ENCODE results near the gene GPAT2.
"Not testable (repeated sequence)": the region's sequence is repeated elsewhere in the genome, so short reads cannot be mapped to it uniquely, and the experiment has no call there.

The GPAT2 gene

GRCh38 chr2:96064047-96064675 lies 29.4 kb upstream of the GPAT2 start:
- not testable (repeated sequence) for DNase-seq

- peak; percentile 38 to 67 for DNase-seq
These were observed 28.6 kb upstream of the GPAT2 start for GRCh38 chr2:96063116-96063899.

- DNase-seq = not testable (repeated sequence)
These were observed 27.8 kb upstream of the GPAT2 start for GRCh38 chr2:96062483-96062882.

- DNase-seq = peak; percentile 40 to 70
These were observed 27.2 kb upstream of the GPAT2 start for GRCh38 chr2:96061901-96062300.

- not testable (repeated sequence) for DNase-seq
These were observed 26.6 kb upstream of the GPAT2 start for GRCh38 chr2:96061197-96061817.

- not testable (repeated sequence) for DNase-seq
These were observed 25.6 kb upstream of the GPAT2 start for GRCh38 chr2:96060325-96060724.

- DNase-seq = not testable (repeated sequence)
These were observed 24.7 kb upstream of the GPAT2 start for GRCh38 chr2:96059443-96059842.

GRCh38 chr2:96055830-96056229 lies 21.1 kb upstream of the GPAT2 start:
- not testable (repeated sequence) for DNase-seq

GRCh38 chr2:96054537-96054936 lies 19.8 kb upstream of the GPAT2 start:
- not testable (repeated sequence) for DNase-seq

GRCh38 chr2:96053385-96053784 lies 18.7 kb upstream of the GPAT2 start:
- DNase-seq = not testable (repeated sequence)

- not testable (repeated sequence) for DNase-seq
These were observed 17.9 kb upstream of the GPAT2 start for GRCh38 chr2:96052632-96053031.

- DNase-seq = not testable (repeated sequence)
These were observed 15.2 kb upstream of the GPAT2 start for GRCh38 chr2:96049917-96050262.

- DNase-seq = not testable (repeated sequence)
These were observed 14.6 kb upstream of the GPAT2 start for GRCh38 chr2:96049049-96049916.

- DNase-seq = not testable (repeated sequence)
These were observed 838 bp upstream of the GPAT2 start for GRCh38 chr2:96035554-96035953.

- not testable (repeated sequence) for DNase-seq
These were observed 719 bp downstream of the GPAT2 start for GRCh38 chr2:96033997-96034396.

- not testable (repeated sequence) for DNase-seq
These were observed 6.9 kb downstream of the GPAT2 start for GRCh38 chr2:96027725-96028325.

GRCh38 chr2:96025755-96026154 lies 9.0 kb downstream of the GPAT2 start:
- not testable (repeated sequence) for DNase-seq

- DNase-seq = no peak
These were observed 9.6 kb downstream of the GPAT2 start for GRCh38 chr2:96025194-96025492.

- DNase-seq = no peak
These were observed 10.2 kb downstream of the GPAT2 start for GRCh38 chr2:96024336-96025193.

- not testable (repeated sequence) for DNase-seq
These were observed 11.0 kb downstream of the GPAT2 start for GRCh38 chr2:96023701-96024100.

GRCh38 chr2:96022701-96023447 lies 11.8 kb downstream of the GPAT2 start:
- DNase-seq = peak; percentile 85 to 90
